Amniotic epithelial cell (primary cell): Measurements from ENCODE around the gene ADAP1.

ENCODE experiments used
- DNase-seq: peaks from one replicate; pipeline ENCODE4 v3.0.0-alpha.2; 2010; ENCODE audit warnings: low read depth

ADAP1 gene

GRCh38 chr7:894927-895450, 59.5 kb downstream of the ADAP1 start:
- DNase-seq, result no peak

- DNase-seq, result no peak
Observed at GRCh38 chr7:894164-894867, 60.2 kb downstream of the ADAP1 start.

GRCh38 chr7:893686-894085, 60.8 kb downstream of the ADAP1 start:
- DNase-seq, result no peak

GRCh38 chr7:892648-893593, 61.6 kb downstream of the ADAP1 start:
- DNase-seq, result no peak

- DNase-seq, result no peak
Observed at GRCh38 chr7:891805-892204, 62.7 kb downstream of the ADAP1 start.

GRCh38 chr7:891291-891690, 63.2 kb downstream of the ADAP1 start:
- DNase-seq, result no peak

- no peak for DNase-seq
Observed at GRCh38 chr7:890868-891267, 63.6 kb downstream of the ADAP1 start.

- DNase-seq, result no peak
Observed at GRCh38 chr7:889391-889790, 65.1 kb downstream of the ADAP1 start.

- no peak for DNase-seq
Observed at GRCh38 chr7:889025-889390, 65.5 kb downstream of the ADAP1 start.

GRCh38 chr7:888081-889024, 66.1 kb downstream of the ADAP1 start:
- no peak for DNase-seq

- no peak for DNase-seq
Observed at GRCh38 chr7:887488-887820, 67.0 kb downstream of the ADAP1 start.

GRCh38 chr7:886626-887487, 67.6 kb downstream of the ADAP1 start:
- no peak for DNase-seq

GRCh38 chr7:885893-886625, 68.4 kb downstream of the ADAP1 start:
- no peak for DNase-seq

- no peak for DNase-seq
Observed at GRCh38 chr7:885261-885892, 69.1 kb downstream of the ADAP1 start.

GRCh38 chr7:884191-885003, 70.1 kb downstream of the ADAP1 start:
- no peak for DNase-seq

- no peak for DNase-seq
Observed at GRCh38 chr7:883055-884021, 71.1 kb downstream of the ADAP1 start.

GRCh38 chr7:882336-883035, 72.0 kb downstream of the ADAP1 start:
- no peak for DNase-seq
